CD4-positive, alpha-beta T cell treated with Interleukin-15 for 1 hour (primary cell): ENCODE data around the gene FAM221A.
"Not testable (repeated sequence)": the region's sequence is repeated elsewhere in the genome, so short reads cannot be mapped to it uniquely, and the experiment has no call there.

ENCODE experiments used
- DNase-seq: peaks from one replicate; pipeline ENCODE4 v3.0.0-alpha.2; 2020

FAM221A gene, protein sequence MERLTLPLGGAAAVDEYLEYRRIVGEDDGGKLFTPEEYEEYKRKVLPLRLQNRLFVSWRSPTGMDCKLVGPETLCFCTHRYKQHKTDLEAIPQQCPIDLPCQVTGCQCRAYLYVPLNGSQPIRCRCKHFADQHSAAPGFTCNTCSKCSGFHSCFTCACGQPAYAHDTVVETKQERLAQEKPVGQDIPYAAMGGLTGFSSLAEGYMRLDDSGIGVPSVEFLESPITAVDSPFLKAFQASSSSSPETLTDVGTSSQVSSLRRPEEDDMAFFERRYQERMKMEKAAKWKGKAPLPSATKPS

DNA sequence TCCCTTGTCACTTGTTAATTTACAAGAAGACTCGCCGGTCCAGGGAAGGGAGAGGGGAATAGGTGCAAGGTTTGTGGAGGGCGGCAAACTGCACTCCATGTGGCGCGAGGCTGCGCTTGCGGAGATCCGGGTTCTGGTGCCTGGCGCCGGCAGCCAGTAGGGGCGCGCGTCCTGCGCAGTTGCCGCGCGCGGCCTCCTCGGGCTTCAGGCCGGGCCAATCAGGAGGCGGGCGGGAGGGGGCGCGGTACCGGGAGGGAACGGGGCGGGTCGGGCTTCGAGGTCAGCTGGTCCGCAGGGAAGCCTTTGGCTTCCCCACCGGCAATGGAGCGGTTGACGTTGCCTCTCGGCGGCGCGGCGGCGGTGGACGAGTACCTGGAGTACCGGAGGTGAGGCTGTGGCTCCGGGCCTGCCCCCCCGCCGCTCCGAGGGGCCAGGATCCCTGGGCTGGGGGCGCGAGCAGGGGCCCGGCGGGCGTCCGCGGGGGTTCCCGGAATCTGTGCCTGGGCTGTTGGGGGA lies at the start of gene FAM221A:
FAM221A (plus strand) TSS at position 302 of the 516 bp plus-strand sequence; CDS start at position 322, 20 bp downstream.
- peak; percentile 78 for DNase-seq

DNA sequence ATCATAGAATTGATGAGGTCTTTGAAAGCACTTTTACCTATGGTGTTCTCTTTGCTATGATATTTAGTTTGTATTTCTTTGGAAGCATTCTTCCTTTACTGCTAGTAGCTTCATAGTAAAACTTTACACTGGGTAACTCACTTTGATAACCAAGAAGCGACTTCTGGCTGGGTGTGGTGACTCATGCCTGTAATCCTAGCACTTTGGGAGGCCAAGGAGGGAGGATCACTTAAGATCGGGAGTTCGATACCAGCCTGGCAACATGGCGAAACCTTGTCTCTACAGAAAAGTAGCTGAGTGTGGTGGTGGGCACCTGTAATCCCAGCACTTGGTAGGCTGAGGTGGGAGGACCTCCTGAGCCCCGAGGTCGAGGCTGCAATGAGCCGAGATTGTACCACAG lies 46.6 kb upstream of the FAM221A start:
- no peak for DNase-seq

GRCh38 chr7:23645822-23646221 lies 34.2 kb upstream of the FAM221A start:
- DNase-seq, result no peak

- DNase-seq, result no peak
Measured at GRCh38 chr7:23653942-23654341, 26.1 kb upstream of the FAM221A start.

GRCh38 chr7:23654508-23654907 lies 25.5 kb upstream of the FAM221A start:
- no peak for DNase-seq

DNA sequence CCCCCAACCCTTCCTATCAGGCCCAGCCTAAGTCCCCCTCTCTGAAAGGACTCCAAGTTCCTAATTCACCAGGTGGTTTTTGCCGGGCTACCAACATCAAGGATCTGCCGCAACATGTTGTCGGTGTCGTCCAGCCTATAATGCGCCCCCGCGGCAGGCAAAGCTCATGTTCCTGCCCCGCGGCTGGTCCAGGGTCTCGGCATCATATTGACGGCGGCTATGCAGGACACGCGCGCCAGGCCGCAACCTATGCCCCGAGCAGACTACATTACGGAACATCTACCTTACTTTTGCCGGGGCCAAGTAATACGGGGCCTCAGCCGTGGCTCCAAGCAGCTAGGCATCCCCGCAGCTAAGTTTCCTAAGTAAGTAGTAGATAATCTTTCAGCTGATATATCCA lies 24.6 kb upstream of the FAM221A start:
- DNase-seq, result no peak

DNA sequence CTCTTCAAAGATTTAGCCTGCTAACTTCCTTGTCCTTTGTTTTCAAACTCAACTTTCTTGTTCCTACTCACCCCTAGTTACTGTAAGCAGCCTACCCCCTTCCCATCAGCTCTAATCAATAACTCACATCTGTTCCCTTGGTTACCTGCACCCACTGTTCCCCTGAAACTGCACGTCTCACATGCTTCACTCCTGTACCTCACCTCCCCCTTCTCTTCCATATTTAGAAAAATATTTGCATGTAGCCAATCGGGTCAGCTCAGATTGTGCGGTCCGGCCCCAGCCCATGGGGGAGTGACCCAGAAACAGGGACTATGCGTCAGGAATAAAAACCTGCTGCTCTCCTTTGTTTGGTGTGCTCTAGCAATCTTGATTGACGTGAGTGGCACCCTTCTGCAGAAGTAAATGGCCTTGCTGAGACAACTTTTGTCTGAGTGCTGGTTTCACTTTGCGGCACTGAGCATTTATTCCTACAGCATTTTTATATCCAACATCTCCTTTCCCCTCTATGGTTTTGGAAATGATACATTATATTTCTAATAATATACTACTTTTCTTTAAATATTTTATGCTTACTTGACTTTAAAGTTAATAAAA lies 21.1 kb upstream of the FAM221A start:
- DNase-seq, result no peak

DNA sequence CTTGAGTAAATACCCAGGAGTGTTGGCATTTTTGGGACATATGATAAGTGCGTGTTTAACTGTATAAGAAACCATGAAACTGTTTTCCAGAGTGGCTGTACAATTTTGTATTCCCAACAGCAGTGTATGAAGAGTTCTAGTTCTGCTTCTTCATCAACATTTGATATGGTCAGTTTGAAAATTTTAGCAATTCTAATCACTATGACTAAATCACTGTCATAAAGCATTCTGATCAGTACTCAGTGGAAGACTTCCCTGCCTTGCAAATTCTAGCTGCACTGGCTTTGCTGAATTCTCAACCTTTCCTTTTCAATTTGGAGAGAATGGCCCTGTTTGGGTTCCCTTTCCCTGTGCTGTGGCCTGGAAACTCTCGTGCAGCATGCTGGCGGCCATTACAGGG lies 18.6 kb upstream of the FAM221A start:
- no peak for DNase-seq

DNA sequence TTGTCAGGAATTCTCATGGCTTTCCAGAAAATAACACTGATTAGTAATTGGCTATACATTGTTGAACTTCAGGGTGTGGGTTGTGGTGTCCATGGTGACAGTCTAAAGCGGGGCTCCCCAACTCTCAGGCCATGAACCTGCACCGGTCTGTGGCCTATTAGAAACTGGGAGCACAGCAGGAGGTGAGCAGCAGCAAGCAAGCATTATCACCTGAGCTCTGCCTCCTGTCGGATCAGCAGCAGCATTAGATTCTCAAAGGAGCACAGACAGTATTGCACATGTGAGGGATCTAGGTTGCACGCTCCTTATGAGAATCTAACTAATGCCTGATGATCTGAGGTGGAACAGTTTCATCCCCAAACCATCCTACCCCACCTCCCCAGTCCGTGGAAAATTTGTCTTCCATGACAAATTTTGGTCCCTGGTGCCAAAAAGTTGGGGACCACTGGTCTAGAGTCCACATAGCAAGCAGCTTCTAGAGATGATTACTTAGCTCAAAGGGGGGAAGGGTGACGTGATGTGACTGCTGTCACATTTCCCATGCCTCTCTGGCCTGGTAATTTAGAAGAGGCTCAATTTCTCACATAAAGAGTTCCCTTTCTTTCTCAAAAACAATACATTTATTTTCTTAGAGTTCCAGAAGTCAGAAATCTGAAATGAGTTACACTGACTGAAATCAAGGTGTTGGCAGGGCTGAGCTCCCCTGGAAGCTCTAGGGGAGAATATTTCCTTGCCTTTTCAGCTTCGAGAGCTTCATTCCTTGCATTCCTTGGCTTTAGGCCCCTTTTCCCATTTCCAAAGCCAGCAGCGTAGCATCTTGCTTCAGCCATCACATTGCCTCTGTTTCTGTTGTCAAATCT lies 17.6 kb upstream of the FAM221A start:
- no peak for DNase-seq

- DNase-seq, result no peak
Measured at GRCh38 chr7:23662984-23663313, 17.1 kb upstream of the FAM221A start.

GRCh38 chr7:23664122-23664521 lies 15.9 kb upstream of the FAM221A start:
- DNase-seq, result no peak

- DNase-seq, result no peak
Measured at GRCh38 chr7:23672033-23672432, 8.0 kb upstream of the FAM221A start.

DNA sequence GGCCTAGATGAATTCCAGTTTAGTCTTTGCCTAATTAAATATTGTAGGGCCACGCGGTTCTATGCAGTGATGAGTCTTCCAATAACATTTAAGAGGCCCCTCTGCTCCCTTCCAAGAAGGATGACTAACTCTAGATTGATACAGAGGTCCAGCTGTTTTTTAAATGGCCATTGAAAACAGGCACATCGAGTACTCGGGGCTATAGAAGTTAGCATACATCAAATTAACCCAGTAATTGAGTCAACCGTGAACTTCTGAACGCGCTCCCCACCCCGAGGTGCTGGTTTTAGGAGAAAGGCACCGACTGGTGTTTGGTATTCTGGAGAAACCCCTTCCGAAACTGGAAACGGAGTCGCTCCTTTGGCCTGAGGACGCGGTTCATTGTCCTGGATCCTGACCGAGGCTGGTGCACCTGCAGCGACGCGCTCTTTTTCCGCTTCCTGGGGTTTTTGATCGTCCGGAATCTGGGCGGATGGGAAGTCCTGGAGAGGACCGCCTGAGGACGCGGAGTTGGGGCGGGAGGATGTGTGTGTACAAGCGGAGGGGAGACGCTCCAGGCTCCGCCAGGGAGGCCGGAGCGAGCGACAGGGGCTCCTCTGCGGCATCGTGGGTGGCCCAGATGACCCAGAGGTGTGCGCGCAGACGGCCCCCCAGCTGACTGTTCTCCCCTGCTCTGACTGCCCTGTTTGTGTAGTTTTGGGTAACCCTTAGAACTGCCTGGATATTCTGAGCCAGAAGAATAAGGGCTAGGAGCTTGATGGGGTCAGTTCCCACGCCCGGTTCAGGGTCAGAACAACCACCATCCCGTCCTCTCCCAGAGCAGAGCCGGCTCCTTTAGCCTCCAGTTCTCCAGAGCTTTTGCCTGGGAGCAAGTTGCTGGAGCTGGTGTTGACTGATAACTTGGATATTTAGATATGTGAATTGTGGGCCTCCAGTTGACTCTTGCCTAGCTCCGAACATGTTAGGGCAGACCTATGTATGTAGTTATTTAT lies 711 bp downstream of the FAM221A start:
- DNase-seq, result peak; percentile 36

DNA sequence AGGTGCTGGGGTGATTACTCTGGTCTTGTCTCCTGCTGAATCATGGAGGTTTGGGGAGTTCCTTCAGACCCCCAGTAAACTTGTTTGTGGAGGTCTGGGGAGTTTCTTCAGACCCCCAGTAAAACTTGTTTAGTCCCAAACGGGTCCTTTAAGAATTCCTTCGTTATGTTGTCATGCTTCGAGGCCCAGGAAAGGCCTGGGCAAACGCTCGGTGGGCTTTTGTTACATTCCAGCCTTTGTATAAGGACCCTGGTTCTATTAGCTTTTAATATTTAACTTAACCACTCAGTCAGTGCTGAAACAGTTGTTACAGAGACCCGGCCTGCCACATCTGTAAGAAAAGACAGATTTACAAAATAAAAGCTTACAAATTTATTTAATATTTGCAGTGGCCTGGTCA lies 4.0 kb downstream of the FAM221A start:
- DNase-seq, result not testable (repeated sequence)

DNA sequence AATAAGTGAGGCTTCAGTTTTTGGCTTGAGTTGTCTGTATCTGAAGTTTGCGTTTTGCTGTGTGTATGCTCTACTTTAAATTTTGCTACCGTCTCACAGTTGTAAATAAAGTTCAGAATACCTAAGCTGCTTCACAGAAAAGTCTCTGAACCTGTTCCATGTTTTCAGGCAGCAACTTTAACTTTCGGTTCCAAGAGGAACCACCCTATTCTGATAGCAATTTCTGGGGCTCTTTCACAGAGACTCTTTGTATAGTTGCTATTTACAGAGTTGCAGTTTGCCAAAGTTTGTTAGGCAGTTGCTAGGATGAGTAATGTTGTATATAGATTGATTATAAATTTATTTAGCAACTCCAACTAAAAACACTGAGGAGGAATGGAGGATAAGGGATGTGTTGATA lies 5.7 kb downstream of the FAM221A start:
- DNase-seq, result no peak

- DNase-seq, result no peak
Measured at GRCh38 chr7:23687011-23687410, 7.0 kb downstream of the FAM221A start.

GRCh38 chr7:23689165-23689564 lies 9.2 kb downstream of the FAM221A start:
- no peak for DNase-seq

DNA sequence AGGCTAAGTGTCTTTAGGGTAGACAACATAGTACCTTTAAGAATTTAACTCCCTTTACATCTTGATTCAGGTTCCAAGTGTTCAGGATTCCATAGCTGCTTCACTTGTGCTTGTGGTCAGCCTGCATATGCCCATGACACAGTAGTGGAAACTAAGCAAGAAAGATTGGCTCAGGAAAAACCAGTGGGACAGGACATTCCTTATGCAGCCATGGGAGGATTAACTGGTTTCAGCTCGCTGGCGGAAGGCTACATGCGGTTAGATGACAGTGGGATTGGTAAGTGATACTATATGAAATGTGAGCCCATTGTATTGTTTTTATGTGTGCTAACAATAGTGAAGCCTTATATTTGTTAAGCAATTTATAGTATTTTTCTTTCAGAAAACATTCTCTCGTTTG lies 11.3 kb downstream of the FAM221A start:
- no peak for DNase-seq

GRCh38 chr7:23693224-23693623 lies 13.2 kb downstream of the FAM221A start:
- DNase-seq, result no peak

- peak; percentile 50 for DNase-seq
Measured at GRCh38 chr7:23696916-23697441, 17.0 kb downstream of the FAM221A start.

GRCh38 chr7:23698822-23699221 lies 18.8 kb downstream of the FAM221A start:
- DNase-seq, result no peak

DNA sequence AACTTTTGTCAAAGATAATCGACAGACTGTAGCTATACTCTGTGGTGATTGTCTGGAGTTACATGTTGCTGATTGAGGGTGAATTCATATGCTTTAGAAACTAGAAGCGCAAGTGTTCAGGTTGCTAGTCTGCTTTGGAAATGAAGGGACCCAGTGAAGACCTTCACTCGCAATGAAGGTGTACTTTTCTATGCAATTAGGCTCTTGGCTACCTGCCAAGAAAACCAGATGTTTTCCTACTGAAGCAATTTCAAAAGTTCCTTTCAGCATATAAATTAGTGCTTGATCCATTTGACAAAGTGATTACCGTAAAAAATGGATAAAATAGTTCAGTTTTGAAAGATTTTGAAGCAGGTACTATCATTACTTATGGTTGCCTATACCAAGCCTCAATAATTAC lies 20.0 kb downstream of the FAM221A start:
- DNase-seq, result no peak
